GM18505 (cell line): ENCODE data around the gene LOX.

Experiments used
- ATAC-seq: cut with Tn5 transposase; IDR thresholded peaks from one replicate; pipeline ENCODE4 v1.9.1; 2021; ENCODE audit not compliant: unreplicated experiment
- POLR2A ChIP-seq: IDR thresholded peaks from 4 replicates; pipeline ENCODE4 v1.6.1; 2011; ENCODE audit warnings: borderline replicate concordance; ENCODE audit not compliant: insufficient read depth, insufficient read length; ENCODE audit errors: extremely low read depth

LOX gene

GRCh38 chr5:122089096-122090013 lies 11.3 kb upstream of the LOX start:
- no peak for TF ChIP-seq POLR2A
- no peak for ATAC-seq

- TF ChIP-seq POLR2A: no peak
- no peak for ATAC-seq
Observed at GRCh38 chr5:122085041-122085440, 7.0 kb upstream of the LOX start.

GRCh38 chr5:122083535-122083934 lies 5.5 kb upstream of the LOX start:
- no peak for ATAC-seq
- no peak for TF ChIP-seq POLR2A

GRCh38 chr5:122081541-122081940 lies 3.5 kb upstream of the LOX start:
- ATAC-seq: no peak
- TF ChIP-seq POLR2A: no peak

- TF ChIP-seq POLR2A: no peak
- ATAC-seq: peak; percentile 26
Observed at GRCh38 chr5:122077366-122078115, 518 bp downstream of the LOX start.

GRCh38 chr5:122076669-122077365 lies 1.2 kb downstream of the LOX start:
- peak; percentile 54 for ATAC-seq
- no peak for TF ChIP-seq POLR2A

- ATAC-seq: no peak
- TF ChIP-seq POLR2A: no peak
Observed at GRCh38 chr5:122076050-122076461, 2.0 kb downstream of the LOX start.

- no peak for TF ChIP-seq POLR2A
- ATAC-seq: no peak
Observed at GRCh38 chr5:122073864-122074263, 4.2 kb downstream of the LOX start.

- no peak for ATAC-seq
- TF ChIP-seq POLR2A: no peak
Observed at GRCh38 chr5:122073018-122073417, 5.0 kb downstream of the LOX start.

GRCh38 chr5:122067390-122067789 lies 10.7 kb downstream of the LOX start:
- no peak for TF ChIP-seq POLR2A
- ATAC-seq: no peak

- TF ChIP-seq POLR2A: no peak
- ATAC-seq: no peak
Observed at GRCh38 chr5:122064992-122065391, 13.1 kb downstream of the LOX start.

- ATAC-seq: no peak
- no peak for TF ChIP-seq POLR2A
Observed at GRCh38 chr5:122063836-122064235, 14.2 kb downstream of the LOX start.

GRCh38 chr5:122062205-122062604 lies 15.9 kb downstream of the LOX start:
- no peak for ATAC-seq
- no peak for TF ChIP-seq POLR2A
